DMS114 treated with DMSO at 0.1 percent for 48 hours (cell line): ENCODE measurements around the gene ANO2.

Source experiments
- DNase-seq: peaks from one replicate; lab custom pipeline; 2025; ENCODE audit not compliant: unreplicated experiment; lab: John Stamatoyannopoulos, UW

ANO2 gene

GRCh38 chr12:5736016-5736415 is 209.0 kb downstream of the ANO2 start:
- no peak for DNase-seq

- DNase-seq = no peak
Observed at GRCh38 chr12:5733916-5734315, 211.1 kb downstream of the ANO2 start.

DNA sequence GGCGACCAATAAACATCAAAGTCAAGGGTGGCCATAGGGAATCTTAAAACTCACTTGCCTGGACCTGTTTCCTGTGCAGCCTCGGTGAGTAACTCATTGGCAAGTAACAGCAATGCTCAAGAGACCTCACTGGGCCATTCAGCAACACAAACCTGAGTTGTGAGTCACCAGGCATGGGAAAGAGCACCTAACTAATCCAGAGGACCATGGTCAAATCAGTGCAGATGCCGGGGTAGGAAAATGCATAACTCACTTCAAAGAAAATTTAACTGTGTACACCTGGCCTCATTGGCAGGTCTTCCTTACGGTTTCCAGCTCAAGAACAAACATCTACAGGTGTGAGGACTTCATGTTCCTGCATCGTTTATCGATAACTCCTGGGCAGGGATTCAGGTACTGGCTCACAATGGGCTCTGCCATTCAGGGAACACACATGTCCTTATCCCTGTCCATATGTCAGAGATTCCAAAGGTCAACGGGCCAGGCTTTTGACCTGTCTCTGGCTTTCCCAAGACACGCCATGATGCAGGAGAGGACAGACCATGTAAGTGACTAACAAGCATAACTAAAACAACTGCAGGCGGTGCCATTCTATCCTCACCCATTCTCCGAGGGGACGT is 211.8 kb downstream of the ANO2 start:
- DNase-seq = no peak

DNA sequence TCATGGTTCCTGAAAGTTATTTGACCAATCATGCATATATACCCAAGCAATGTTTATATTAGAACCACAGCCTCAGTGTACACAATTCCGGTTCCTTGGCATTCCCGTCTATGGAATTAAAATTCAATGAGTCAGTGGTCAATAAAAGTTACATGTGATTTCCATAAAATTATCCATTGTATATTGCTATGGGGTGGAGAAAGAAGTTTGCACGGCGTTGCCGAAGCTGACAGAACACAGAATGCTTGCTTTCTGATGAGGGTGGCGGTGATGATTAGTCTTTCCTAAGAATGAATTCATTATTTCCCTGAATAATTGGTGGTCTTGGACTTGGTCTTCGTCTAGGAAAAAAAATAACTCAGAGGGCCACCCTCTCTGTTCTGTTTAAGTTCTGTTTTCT is 214.1 kb downstream of the ANO2 start:
- DNase-seq = no peak

GRCh38 chr12:5723711-5724252 is 221.3 kb downstream of the ANO2 start:
- no peak for DNase-seq

DNA sequence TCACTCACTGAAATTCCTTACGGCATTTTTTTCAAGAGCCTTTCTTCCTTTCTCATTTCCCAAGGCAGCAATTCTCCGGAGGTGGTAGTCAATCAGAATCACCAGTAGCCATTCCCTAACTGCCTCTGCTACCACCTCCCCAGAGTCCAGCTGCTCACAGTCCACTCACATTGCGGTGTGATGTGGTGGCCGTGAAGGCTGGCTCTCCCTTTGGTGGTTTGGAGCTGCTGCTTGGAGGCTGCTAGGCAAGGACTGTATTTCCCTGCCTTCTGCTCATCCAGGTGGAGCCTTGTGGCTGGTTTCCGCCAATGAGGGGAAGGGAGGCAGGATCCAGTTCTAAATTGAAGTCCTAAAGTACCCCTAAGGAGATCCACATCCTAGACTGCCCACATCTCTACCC is 222.0 kb downstream of the ANO2 start:
- DNase-seq = no peak

DNA sequence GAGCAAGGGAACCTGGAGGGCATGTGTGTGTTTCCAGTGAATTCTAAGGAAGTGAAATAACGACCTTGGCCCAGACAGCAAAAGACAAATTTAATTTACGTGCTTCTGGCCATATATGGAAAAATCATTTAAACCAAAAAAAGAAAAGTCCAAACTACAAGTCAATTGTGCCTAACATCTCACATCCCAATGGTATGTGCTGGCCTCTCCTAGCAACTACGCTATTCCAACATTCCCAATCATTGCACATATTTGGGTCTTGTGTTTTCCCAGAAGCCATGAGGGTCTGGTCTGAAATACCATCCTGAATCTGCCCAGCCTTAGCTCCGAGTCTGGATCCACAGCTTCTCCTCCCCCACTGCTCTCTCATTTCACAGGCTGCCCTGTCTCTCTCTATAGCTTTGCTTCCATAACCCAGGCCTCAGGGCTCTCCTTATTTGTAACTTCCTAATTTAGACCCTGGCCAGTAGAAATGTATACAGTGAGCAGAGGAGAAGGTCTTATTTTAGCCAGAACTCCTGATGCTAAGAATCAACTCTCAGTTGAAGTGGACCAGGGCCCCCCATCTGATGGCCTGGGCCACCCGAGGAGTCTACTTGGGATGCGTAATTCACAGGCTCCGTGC is 224.6 kb downstream of the ANO2 start:
- no peak for DNase-seq

GRCh38 chr12:5718680-5719079 is 226.4 kb downstream of the ANO2 start:
- DNase-seq = no peak

DNA sequence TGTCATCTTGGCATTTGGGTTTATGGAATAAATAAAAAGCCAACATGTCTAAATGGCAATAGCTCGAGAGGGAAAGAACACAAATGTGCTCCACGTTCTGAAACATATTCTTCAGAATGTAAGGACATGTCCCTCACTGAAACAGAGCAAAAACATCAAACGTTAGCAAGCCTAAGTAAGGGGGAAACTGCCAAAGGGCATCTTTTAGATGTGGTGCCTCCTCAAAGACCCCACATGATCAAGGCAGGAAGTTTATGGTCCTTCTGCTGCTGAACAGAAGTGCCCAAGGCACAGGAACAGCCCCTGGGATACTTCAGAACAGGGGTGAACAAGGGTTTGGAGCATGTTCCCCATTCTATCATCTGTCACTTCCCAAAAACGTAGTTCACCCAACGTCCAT is 227.0 kb downstream of the ANO2 start:
- DNase-seq = no peak

GRCh38 chr12:5716976-5717375 is 228.1 kb downstream of the ANO2 start:
- no peak for DNase-seq

DNA sequence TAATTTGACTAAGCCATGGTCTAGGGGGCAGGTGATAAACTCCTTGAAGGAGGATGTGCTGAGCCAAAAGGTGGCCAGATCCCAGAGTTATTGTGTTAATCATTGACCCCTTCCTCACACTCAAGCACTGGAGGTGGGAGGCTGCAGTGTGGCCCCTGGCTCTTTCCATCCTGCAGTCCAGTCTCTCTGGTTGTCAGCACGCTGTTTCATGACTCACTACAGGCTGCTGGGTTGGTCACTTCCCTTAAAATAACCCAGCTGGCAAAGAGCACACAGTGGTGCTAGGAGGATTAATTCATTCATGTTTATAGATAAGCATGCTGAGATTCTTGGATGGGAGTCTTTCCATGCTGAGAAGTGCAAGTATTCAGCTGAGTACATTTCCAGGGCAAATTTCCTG is 228.9 kb downstream of the ANO2 start:
- DNase-seq = no peak

- no peak for DNase-seq
Observed at GRCh38 chr12:5715021-5715420, 230.0 kb downstream of the ANO2 start.

DNA sequence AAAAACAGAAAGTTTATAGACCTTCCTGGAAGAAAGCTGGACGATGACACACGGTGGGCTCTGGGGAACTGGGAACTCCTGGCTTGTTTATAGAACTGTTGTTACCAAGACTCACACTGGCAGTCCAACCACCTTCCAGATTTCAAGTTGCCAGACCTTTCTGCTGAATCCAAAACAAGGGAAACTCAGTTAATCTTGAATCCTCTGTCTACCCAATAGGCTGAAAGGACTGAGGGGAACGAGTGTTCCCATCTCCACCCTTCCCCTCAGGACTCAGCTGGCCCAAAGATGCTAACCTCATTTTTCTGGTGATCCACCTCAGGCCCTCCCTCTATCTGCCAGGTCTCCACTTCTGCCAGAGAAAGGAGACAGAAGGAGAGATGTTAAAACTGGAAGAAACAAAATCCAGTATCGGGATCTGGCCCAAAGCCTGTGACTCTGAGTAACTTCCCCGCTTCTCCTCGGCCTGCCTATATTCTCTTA is 231.4 kb downstream of the ANO2 start:
- DNase-seq = no peak

GRCh38 chr12:5710260-5710878 is 234.7 kb downstream of the ANO2 start:
- DNase-seq = no peak

DNA sequence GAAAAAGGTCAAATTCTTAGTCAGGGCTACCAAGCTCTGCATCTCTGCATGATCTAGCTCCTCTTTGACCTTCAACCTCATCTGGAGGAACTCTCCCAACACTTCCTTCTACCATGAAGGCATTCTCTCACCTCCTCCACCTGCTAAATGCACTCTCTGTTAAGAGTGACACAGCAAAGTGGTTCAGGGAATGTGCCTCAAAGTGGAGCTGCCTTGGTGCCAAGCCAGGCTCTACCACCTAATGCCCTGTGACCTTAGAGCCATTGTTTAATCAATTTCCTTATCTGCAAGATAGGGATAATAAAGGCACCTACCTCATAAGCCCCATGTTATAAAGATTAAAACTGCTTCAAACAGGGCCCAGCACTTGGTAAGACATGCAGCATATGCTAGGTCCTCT is 236.7 kb downstream of the ANO2 start:
- no peak for DNase-seq

DNA sequence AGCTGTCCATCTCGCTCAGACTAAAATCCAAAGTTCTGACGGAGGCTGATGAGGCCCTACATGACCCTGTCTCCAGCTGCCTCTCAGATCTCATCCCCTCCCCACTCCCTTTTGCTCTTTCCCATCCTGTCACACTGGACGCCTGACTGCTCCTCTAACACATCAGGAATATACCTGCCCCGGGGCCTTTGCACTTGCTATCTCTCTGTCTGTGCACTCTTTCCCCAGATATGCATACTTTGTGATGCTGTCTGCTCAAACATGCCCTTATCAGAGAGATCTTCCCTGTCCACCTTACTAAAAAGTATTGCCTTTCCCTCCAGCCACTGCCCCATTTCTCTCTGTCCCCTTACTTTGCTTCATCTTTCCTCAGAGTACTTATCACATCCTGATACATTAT is 238.8 kb downstream of the ANO2 start:
- no peak for DNase-seq

- no peak for DNase-seq
Observed at GRCh38 chr12:5705791-5706190, 239.3 kb downstream of the ANO2 start.

GRCh38 chr12:5694759-5695409 is 250.2 kb downstream of the ANO2 start:
- no peak for DNase-seq

GRCh38 chr12:5692850-5693249 is 252.2 kb downstream of the ANO2 start:
- DNase-seq = no peak

DNA sequence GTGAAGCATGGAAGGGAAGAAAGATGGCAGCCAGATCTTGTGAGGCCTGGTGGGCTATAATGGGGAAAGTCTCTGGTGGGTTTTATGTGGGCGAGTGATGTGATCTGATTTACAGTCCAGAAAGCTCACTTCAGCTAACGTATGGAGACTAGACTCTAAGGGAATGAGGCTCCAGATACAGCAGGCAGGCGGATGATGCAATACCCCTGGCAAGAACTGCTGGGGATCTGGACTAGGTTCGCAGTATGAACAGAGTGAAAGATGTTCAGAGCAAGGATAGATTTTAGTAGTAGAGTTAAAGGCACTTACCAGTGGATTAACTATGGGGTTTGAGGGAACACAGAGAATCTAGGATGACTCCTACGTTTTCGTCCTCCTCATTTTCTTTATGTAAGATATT is 253.1 kb downstream of the ANO2 start:
- no peak for DNase-seq

DNA sequence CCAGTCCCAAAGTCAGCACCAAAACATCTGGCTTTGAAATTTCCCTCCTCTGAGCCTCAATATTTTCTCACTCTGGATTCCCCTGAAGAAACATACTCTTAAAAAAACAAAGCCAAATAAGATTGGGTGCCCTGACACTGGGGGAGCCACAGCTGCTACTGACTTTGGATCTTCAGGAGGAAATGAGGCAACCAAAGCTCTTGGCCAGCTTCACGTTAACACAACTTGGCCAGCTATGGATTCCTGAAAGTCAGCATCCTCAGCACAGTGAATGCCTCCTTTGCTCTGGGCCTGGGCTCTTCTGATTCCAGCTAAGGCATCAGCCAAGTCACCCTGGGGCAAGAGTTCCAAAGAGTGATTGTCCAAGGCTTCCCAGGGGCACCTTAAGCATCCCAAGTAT is 254.8 kb downstream of the ANO2 start:
- no peak for DNase-seq

DNA sequence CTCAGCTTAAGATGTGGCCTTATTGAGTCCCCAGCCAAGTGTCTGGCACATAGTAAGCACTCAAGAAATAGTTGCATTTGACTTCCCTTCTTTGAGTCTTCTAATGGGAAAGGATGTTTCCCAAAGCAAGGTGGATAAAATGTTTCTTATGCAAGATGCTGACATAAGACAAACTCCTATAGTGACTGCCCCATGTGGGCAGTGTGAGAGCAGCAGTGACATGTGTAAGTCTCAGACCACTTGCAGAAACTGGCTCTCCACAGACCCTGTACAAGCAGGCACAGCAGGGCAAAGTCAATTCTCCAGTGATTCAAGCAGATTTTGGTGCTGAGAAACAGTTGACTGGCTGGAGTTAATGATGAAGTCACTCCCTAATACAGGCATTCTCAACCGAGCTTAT is 255.3 kb downstream of the ANO2 start:
- no peak for DNase-seq
